ENCODE data around the gene DAAM1. TPM values are rescaled to one million over a fixed set of nuclear protein-coding genes. Genes with fewer than 3 reads are reported as not detected.

Gene DAAM1
- total and polyA plus RNA-seq, 10 donors: 8.3 to 76.1 (median 35.2) TPM

GRCh38 chr14:59328454-59328853 lies 140.0 kb downstream of the DAAM1 start:
- H3K36me3 ChIP-seq: peaks cover 0 to 77% (median 19%) of the 10 kb centered on the region in 6 donors
- intact Hi-C loops (cut with DNase I; ENCODE audit: low total_unique reads): no loop called here
- TF ChIP-seq POLR2AphosphoS5 (IDR thresholded peaks at IDR 0.05) (no peak), POLR2A (IDR thresholded peaks at IDR 0.05) (no peak), CTCF (IDR thresholded peaks at IDR 0.05 in 8 of 11, conservative IDR thresholded peaks at IDR 0.05 in 3 of 11) (no peak)

GRCh38 chr14:59330455-59330854 lies 142.0 kb downstream of the DAAM1 start:
- peak overlapping the region in 5 of 8 donors; percentile 22 to 49 (median 41) for H3K27ac ChIP-seq
- WGBS, 5 donors: 55 to 81% (median 78%) methylated on average over 5 of the region's 5 CpGs
- peaks cover 0 to 25% (median 6%) of the 10 kb centered on the region in 6 donors for H3K4me1 ChIP-seq
- H3K36me3 ChIP-seq: peaks cover 0 to 58% (median 18%) of the 10 kb centered on the region in 6 donors
- no peaks in the 10 kb centered on the region for H3K27me3 ChIP-seq (replicated peaks in 1 of 7)
- H3K9me3 ChIP-seq: no peaks in the 10 kb centered on the region
- TF ChIP-seq CTCF (IDR thresholded peaks at IDR 0.05 in 8 of 11, conservative IDR thresholded peaks at IDR 0.05 in 3 of 11): peak in 1 of 11 experiments; percentile 37
- peak in 1 of 3 donors; percentile 26 for TF ChIP-seq POLR2AphosphoS5 (IDR thresholded peaks at IDR 0.05)
- TF ChIP-seq POLR2A (IDR thresholded peaks at IDR 0.05): no peak
- no peak overlapping the region for H3K4me3 ChIP-seq
- DNase-seq: no peak
- intact Hi-C loops (cut with DNase I; ENCODE audit: low total_unique reads): no loop called here

More at GRCh38 chr14:59328454-59328853, 140.0 kb downstream of the DAAM1 start:
- Histone ChIP-seq H3K4me1 (peaks cover 0 to 12% (median 1%) of the 10 kb centered on the region in 6 donors), H3K9me3 (no peaks in the 10 kb centered on the region), H3K4me3 (no peak overlapping the region), H3K27ac (no peak overlapping the region), H3K27me3 (replicated peaks in 1 of 7) (no peaks in the 10 kb centered on the region)
- no peak for DNase-seq
- 89 to 96% (median 93%) methylated on average over 4 of the region's 4 CpGs for WGBS, 5 donors

DNA sequence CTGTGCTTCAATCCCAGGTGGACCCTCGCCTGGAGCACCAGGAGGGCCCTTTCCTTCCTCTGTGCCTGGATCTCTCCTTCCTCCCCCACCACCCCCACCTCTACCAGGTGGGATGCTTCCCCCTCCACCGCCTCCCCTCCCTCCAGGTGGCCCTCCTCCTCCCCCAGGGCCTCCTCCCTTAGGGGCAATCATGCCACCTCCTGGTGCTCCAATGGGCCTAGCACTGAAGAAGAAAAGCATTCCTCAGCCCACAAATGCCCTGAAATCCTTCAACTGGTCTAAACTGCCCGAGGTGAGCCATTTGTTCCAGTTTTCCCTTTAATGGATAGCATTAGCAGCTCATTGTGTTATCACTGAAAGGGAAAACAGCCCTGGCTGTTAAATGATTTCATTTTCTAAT lies 142.8 kb downstream of the DAAM1 start:
- H3K27ac ChIP-seq: peak overlapping the region in 5 of 8 donors; percentile 22 to 49 (median 41)

More for the DNA sequence above, 142.8 kb downstream of the DAAM1 start:
- Histone ChIP-seq H3K4me3 (no peak overlapping the region), H3K27me3 (replicated peaks in 1 of 7) (no peaks in the 10 kb centered on the region), H3K36me3 (peaks cover 0 to 51% (median 13%) of the 10 kb centered on the region in 6 donors), H3K4me1 (peaks cover 0 to 27% (median 10%) of the 10 kb centered on the region in 6 donors), H3K9me3 (no peaks in the 10 kb centered on the region)
- DNase-seq: no peak
- WGBS, 5 donors: 76 to 95% (median 90%) methylated on average over 3 of the region's 3 CpGs
- TF ChIP-seq POLR2AphosphoS5 (IDR thresholded peaks at IDR 0.05) (no peak), CTCF (IDR thresholded peaks at IDR 0.05 in 8 of 11, conservative IDR thresholded peaks at IDR 0.05 in 3 of 11) (no peak), POLR2A (IDR thresholded peaks at IDR 0.05) (no peak)
- intact Hi-C loops (cut with DNase I; ENCODE audit: low total_unique reads): no loop called here

Data from spleen (tissue), 11 donors.